ENCODE data around the gene VSX1.

The VSX1 gene

GRCh38 chr20:25081065-25081729 lies 744 bp downstream of the VSX1 start:
- TF ChIP-seq, protein P1, sequence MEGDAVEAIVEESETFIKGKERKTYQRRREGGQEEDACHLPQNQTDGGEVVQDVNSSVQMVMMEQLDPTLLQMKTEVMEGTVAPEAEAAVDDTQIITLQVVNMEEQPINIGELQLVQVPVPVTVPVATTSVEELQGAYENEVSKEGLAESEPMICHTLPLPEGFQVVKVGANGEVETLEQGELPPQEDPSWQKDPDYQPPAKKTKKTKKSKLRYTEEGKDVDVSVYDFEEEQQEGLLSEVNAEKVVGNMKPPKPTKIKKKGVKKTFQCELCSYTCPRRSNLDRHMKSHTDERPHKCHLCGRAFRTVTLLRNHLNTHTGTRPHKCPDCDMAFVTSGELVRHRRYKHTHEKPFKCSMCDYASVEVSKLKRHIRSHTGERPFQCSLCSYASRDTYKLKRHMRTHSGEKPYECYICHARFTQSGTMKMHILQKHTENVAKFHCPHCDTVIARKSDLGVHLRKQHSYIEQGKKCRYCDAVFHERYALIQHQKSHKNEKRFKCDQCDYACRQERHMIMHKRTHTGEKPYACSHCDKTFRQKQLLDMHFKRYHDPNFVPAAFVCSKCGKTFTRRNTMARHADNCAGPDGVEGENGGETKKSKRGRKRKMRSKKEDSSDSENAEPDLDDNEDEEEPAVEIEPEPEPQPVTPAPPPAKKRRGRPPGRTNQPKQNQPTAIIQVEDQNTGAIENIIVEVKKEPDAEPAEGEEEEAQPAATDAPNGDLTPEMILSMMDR (IDR thresholded peaks at IDR 0.05; ENCODE audit: unreplicated experiment in 3 of 3) = peak in 2 of 3 experiments; percentile 12
- H3K4me1 Mint-ChIP-seq = no peaks in the 10 kb centered on the region
- peaks cover 3% of the 10 kb centered on the region for H3K9me3 Mint-ChIP-seq
- H3K27me3 Mint-ChIP-seq (ENCODE audit: low read depth) = peaks cover 98% of the 10 kb centered on the region
- H3K27ac Mint-ChIP-seq = no peak overlapping the region
- no peaks in the 10 kb centered on the region for H3K36me3 Mint-ChIP-seq (ENCODE audit: low read depth)
- no peak overlapping the region for H3K4me3 Mint-ChIP-seq

GRCh38 chr20:25079171-25079570 lies 2.8 kb downstream of the VSX1 start:
- Mint-ChIP-seq H3K9me3 (peaks cover 3% of the 10 kb centered on the region), H3K4me3 (no peak overlapping the region), H3K4me1 (no peaks in the 10 kb centered on the region), H3K27ac (no peak overlapping the region), H3K27me3 (ENCODE audit: low read depth) (peaks cover 98% of the 10 kb centered on the region), H3K36me3 (ENCODE audit: low read depth) (no peaks in the 10 kb centered on the region)
- TF ChIP-seq, protein P1 (IDR thresholded peaks at IDR 0.05; ENCODE audit: unreplicated experiment in 3 of 3) = no peak

DNA sequence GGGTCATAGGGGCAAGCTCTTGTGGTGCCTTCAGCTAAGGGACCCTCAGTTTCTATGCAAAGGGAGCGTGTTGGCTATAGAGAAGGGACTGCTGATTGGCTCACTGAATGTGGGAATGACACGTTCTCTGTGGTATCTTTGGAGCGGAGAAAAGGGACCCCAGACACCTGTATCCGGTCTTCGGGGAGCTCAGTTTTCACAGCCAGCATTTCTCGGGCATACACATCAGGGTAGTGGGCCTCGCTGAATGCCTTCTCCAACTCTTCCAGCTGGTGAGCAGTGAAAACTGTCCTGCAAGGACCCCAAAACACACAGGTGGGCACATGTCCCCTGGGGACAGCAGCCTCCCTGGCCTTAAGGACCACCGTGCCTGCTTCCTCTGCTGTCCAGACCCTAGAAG lies 3.3 kb downstream of the VSX1 start:
- no peaks in the 10 kb centered on the region for H3K36me3 Mint-ChIP-seq (ENCODE audit: low read depth)
- H3K4me1 Mint-ChIP-seq = no peaks in the 10 kb centered on the region
- peaks cover 98% of the 10 kb centered on the region for H3K27me3 Mint-ChIP-seq (ENCODE audit: low read depth)
- no peak overlapping the region for H3K27ac Mint-ChIP-seq
- no peak overlapping the region for H3K4me3 Mint-ChIP-seq
- H3K9me3 Mint-ChIP-seq = peaks cover 3% of the 10 kb centered on the region
- TF ChIP-seq, protein P1 (IDR thresholded peaks at IDR 0.05; ENCODE audit: unreplicated experiment in 3 of 3) = no peak

DNA sequence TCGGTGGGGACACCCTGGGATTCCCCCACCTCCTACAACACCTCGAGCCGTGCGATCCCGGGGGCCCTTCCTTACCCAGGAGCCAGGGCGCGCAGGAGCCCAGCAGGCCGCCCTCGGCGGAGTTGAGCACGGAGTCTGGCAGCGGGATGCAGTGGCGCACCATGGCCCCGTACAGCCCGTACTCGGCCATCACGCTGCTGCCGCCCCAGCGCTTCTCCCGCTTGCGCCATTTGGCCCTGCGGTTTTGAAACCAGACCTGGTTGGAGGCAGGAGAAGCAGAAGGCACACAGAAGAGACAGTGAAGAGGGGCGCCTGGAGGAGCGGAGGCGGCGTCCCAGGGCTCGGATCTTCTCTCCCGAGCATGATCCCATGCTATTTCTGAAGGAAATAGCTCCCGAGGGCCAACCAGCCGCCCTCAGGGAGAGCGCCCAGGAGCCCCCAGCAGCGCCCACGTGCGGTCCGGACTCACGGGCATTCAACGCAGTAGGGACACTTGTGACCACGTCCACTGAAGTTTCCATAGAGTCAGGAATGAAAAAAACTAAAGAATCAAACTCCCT lies 4.3 kb downstream of the VSX1 start:
- H3K27me3 Mint-ChIP-seq (ENCODE audit: low read depth) = peaks cover 96% of the 10 kb centered on the region
- H3K4me3 Mint-ChIP-seq = no peak overlapping the region
- no peak overlapping the region for H3K27ac Mint-ChIP-seq
- no peaks in the 10 kb centered on the region for H3K4me1 Mint-ChIP-seq
- no peaks in the 10 kb centered on the region for H3K36me3 Mint-ChIP-seq (ENCODE audit: low read depth)
- peaks cover 3% of the 10 kb centered on the region for H3K9me3 Mint-ChIP-seq
- TF ChIP-seq, protein P1 (IDR thresholded peaks at IDR 0.05; ENCODE audit: unreplicated experiment in 3 of 3) = no peak

DNA sequence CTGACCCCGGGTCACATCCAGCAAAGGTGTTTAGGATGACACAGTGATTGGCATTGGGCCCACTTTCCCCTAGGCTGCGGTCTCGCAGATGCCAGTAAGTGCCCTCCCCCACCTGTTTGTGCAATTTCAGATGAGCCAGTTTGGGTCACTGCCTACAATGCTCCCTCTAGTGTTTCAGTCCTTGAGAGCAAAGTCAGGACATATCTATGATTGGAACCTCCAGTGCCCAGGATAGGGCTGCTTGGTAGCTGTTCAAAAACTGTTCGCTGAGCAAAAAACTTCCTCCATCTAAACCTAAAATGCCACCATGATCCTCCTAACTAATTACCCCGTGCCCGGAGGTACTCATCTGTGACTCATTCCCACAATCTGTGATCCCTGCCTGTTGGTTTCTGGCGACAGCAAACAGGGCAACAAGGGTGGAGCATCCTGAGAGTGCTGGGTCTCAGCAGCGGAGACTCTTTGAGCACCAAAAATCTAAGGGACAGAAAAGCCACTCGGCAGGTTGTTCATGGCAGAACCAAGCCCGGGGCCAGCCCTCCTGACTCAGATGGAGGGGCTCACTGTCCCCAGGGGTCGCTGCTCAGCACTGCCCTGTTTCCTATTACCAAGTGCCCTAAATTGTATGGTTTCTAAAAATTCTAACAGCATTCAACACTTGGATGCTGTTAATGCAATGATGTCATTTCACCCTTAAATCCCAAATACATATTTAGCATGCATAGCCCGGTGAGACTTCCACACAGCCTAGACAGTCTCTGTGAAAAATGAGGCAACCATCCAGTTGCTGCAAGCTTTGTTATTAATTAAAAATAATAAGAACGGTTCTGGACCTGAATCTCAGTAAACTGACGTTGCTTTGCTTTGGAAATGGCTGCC lies 5.0 kb downstream of the VSX1 start:
- TF ChIP-seq, protein P1 (IDR thresholded peaks at IDR 0.05; ENCODE audit: unreplicated experiment in 3 of 3) = no peak
- Mint-ChIP-seq H3K27me3 (ENCODE audit: low read depth) (peaks cover 96% of the 10 kb centered on the region), H3K9me3 (peaks cover 3% of the 10 kb centered on the region), H3K27ac (no peak overlapping the region), H3K4me3 (no peak overlapping the region), H3K36me3 (ENCODE audit: low read depth) (no peaks in the 10 kb centered on the region), H3K4me1 (no peaks in the 10 kb centered on the region)

Data from nephron (organoid).